ENCODE data around the gene PDE4C.
"Not testable (repeated sequence)": the region's sequence is repeated elsewhere in the genome, so short reads cannot be mapped to it uniquely, and the experiment has no call there.

PDE4C gene

DNA sequence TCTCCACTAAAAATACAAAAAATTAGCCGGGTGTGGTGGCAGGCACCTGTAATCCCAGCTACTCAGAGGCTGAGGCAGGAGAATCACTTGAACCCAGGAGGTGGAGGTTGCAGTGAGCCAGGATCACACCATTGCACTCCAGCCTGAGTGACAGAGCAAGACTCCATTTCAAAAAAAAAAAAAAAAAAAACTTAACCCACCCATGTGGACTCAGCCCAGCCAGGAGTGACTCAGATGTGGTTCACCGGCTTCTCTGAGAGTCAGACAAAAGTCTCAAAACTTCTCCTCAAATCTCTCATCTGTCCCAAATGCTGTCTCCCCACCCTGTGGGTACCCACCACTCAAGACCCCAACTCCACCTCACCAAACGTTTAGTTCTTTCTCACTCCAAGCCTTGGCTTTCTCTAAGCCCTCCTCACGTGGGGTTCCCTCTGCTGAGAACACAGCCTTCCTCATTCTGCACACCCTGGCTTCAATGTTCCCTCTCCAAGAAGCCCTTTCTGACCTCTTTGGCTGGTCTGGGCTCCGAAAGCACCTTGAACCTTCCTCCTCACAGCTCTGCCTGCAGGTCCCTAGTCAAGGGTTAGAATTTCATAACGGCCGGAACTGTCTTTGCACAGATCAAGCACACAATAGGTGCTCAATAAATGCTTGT is 11.3 kb downstream of the PDE4C start:
- no peak for TF ChIP-seq TCF4 (CRISPR knock-in tag; IDR thresholded peaks at IDR 0.05; ENCODE audit: borderline replicate concordance)
- no peak for TF ChIP-seq TOX (CRISPR knock-in tag; IDR thresholded peaks at IDR 0.05; ENCODE audit: borderline replicate concordance)
- no peak for TF ChIP-seq ZNF70 (CRISPR knock-in tag; IDR thresholded peaks at IDR 0.05)
- no peak for TF ChIP-seq ZFP3 (CRISPR knock-in tag; IDR thresholded peaks at IDR 0.05)

DNA sequence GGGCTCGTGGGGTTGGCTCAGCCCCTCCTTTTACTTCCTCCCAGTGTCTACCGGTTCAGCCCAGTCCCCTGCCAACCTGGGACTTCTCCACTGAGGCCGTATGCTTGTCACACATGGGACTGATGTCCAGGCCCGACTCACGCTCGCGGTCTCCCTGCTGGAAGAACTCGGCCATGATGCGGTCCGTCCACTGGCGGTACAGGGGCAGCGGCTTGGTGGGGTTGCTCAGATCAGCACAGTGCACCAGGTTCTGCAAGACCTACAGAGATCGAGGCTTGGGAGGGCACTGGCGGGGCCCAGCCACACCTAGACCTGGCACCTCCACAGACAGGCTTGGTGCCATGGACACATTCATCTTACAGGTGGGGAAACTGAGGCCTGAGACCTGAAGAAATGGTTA is 14.6 kb downstream of the PDE4C start:
- TF ChIP-seq GLIS3 (CRISPR knock-in tag; IDR thresholded peaks at IDR 0.05) (no peak), ZFP30 (CRISPR knock-in tag; IDR thresholded peaks at IDR 0.05) (no peak), BACH2 (CRISPR knock-in tag; IDR thresholded peaks at IDR 0.05; ENCODE audit: borderline replicate concordance) (no peak), PPARA (CRISPR knock-in tag; IDR thresholded peaks at IDR 0.05; ENCODE audit: borderline replicate concordance) (no peak), ESRRG (CRISPR knock-in tag; IDR thresholded peaks at IDR 0.05) (no peak), RARB (CRISPR knock-in tag; IDR thresholded peaks at IDR 0.05) (no peak), ARNTL (CRISPR knock-in tag; IDR thresholded peaks at IDR 0.05; ENCODE audit: borderline replicate concordance, low read depth) (no peak)
- TF ChIP-seq, protein P1, sequence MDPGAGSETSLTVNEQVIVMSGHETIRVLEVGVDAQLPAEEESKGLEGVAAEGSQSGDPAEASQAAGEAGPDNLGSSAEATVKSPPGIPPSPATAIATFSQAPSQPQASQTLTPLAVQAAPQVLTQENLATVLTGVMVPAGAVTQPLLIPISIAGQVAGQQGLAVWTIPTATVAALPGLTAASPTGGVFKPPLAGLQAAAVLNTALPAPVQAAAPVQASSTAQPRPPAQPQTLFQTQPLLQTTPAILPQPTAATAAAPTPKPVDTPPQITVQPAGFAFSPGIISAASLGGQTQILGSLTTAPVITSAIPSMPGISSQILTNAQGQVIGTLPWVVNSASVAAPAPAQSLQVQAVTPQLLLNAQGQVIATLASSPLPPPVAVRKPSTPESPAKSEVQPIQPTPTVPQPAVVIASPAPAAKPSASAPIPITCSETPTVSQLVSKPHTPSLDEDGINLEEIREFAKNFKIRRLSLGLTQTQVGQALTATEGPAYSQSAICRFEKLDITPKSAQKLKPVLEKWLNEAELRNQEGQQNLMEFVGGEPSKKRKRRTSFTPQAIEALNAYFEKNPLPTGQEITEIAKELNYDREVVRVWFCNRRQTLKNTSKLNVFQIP (CRISPR knock-in tag; IDR thresholded peaks at IDR 0.05; ENCODE audit: borderline replicate concordance, low read depth) = no peak
- TF ChIP-seq, protein P2, sequence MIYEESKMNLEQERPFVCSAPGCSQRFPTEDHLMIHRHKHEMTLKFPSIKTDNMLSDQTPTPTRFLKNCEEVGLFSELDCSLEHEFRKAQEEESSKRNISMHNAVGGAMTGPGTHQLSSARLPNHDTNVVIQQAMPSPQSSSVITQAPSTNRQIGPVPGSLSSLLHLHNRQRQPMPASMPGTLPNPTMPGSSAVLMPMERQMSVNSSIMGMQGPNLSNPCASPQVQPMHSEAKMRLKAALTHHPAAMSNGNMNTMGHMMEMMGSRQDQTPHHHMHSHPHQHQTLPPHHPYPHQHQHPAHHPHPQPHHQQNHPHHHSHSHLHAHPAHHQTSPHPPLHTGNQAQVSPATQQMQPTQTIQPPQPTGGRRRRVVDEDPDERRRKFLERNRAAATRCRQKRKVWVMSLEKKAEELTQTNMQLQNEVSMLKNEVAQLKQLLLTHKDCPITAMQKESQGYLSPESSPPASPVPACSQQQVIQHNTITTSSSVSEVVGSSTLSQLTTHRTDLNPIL (CRISPR knock-in tag; IDR thresholded peaks at IDR 0.05; ENCODE audit: low read depth) = no peak
- ATAC-seq = no peak

More for the DNA sequence above, 11.3 kb downstream of the PDE4C start:
- peak; percentile 56 for ATAC-seq

DNA sequence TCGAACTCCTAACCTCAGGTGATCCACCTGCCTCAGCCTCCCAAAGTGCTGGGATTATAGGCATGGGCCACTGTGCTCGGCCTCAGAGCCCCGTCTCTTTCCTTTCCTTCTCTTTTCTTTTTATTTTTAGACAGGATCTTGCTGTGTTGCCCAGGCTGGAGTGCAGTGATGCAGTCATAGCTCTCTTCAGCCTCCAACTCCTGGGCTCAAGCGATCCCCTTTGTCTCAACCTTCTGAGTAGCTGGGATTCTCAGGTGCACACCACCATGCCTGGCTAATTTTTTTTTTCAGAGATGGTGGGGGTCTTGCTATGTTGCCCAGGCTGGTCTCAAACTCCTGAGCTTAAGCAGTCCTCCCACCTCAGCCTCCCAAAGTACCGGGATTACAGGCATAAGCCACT is 16.3 kb downstream of the PDE4C start:
- not testable (repeated sequence) for ATAC-seq

DNA sequence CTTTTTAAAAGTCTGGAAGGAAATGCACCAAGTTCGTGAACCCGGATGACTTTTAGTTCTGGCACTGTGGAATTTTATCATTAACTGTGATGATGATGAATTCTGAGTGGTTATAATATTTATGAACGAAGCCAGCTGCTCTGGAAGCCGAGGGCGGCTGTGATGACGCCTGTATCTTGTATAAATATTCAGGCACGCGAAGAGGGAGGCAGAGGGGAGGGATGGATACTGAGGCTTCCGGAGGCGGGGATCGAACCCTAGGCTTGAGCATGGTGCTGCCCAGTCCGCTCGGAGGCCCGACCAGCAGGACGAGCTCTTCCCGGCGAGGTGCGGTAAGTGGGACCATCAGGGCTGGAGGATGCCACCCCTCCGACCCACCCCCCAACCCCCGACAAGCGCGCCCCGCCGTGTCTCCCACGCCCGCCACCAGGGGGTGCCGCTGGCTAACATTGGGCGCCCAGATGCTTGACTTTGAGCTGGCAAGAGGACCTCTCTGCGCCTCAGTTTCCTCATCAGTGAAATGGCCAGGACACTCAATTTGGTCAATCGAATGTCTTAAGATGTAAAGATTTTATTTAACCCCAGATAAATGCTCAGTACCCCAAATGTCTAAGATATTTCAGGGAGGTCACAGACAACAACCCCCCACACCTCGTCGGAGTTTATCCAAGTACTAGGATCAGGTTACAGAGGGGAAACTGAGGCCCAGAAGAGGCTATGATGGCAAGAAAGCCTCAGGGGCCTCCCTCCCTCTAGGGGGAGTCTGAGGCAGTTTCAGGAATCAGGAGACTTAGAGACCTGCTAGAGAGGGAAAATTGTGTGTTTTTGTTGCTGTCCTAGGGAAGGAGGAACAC is 17.9 kb downstream of the PDE4C start:
- TF ChIP-seq, protein P3, sequence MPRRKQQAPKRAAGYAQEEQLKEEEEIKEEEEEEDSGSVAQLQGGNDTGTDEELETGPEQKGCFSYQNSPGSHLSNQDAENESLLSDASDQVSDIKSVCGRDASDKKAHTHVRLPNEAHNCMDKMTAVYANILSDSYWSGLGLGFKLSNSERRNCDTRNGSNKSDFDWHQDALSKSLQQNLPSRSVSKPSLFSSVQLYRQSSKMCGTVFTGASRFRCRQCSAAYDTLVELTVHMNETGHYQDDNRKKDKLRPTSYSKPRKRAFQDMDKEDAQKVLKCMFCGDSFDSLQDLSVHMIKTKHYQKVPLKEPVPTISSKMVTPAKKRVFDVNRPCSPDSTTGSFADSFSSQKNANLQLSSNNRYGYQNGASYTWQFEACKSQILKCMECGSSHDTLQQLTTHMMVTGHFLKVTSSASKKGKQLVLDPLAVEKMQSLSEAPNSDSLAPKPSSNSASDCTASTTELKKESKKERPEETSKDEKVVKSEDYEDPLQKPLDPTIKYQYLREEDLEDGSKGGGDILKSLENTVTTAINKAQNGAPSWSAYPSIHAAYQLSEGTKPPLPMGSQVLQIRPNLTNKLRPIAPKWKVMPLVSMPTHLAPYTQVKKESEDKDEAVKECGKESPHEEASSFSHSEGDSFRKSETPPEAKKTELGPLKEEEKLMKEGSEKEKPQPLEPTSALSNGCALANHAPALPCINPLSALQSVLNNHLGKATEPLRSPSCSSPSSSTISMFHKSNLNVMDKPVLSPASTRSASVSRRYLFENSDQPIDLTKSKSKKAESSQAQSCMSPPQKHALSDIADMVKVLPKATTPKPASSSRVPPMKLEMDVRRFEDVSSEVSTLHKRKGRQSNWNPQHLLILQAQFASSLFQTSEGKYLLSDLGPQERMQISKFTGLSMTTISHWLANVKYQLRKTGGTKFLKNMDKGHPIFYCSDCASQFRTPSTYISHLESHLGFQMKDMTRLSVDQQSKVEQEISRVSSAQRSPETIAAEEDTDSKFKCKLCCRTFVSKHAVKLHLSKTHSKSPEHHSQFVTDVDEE (CRISPR knock-in tag; IDR thresholded peaks at IDR 0.05) = no peak
- TF ChIP-seq TOX (CRISPR knock-in tag; IDR thresholded peaks at IDR 0.05; ENCODE audit: borderline replicate concordance) = no peak
- no peak for TF ChIP-seq PPARA (CRISPR knock-in tag; IDR thresholded peaks at IDR 0.05; ENCODE audit: borderline replicate concordance)
- no peak for TF ChIP-seq RARB (CRISPR knock-in tag; IDR thresholded peaks at IDR 0.05)
- no peak for TF ChIP-seq TCF4 (CRISPR knock-in tag; IDR thresholded peaks at IDR 0.05; ENCODE audit: borderline replicate concordance)
- TF ChIP-seq, protein P4, sequence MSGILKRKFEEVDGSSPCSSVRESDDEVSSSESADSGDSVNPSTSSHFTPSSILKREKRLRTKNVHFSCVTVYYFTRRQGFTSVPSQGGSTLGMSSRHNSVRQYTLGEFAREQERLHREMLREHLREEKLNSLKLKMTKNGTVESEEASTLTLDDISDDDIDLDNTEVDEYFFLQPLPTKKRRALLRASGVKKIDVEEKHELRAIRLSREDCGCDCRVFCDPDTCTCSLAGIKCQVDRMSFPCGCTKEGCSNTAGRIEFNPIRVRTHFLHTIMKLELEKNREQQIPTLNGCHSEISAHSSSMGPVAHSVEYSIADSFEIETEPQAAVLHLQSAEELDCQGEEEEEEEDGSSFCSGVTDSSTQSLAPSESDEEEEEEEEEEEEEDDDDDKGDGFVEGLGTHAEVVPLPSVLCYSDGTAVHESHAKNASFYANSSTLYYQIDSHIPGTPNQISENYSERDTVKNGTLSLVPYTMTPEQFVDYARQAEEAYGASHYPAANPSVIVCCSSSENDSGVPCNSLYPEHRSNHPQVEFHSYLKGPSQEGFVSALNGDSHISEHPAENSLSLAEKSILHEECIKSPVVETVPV (CRISPR knock-in tag; IDR thresholded peaks at IDR 0.05) = no peak
- no peak for TF ChIP-seq ZC3H10 (CRISPR knock-in tag; IDR thresholded peaks at IDR 0.05)
- no peak for TF ChIP-seq ZNF565 (CRISPR knock-in tag; conservative IDR thresholded peaks at IDR 0.05; ENCODE audit: low read depth)
- TF ChIP-seq ESRRG (CRISPR knock-in tag; IDR thresholded peaks at IDR 0.05) = no peak
- TF ChIP-seq GLIS3 (CRISPR knock-in tag; IDR thresholded peaks at IDR 0.05) = no peak
- TF ChIP-seq ZNF8 (CRISPR knock-in tag; IDR thresholded peaks at IDR 0.05) = no peak
- no peak for TF ChIP-seq OSR1 (CRISPR knock-in tag; IDR thresholded peaks at IDR 0.05)
- TF ChIP-seq, protein P2 (CRISPR knock-in tag; IDR thresholded peaks at IDR 0.05; ENCODE audit: low read depth) = no peak
- no peak for TF ChIP-seq SNAI2 (CRISPR knock-in tag; IDR thresholded peaks at IDR 0.05)
- no peak for TF ChIP-seq ZFP30 (CRISPR knock-in tag; IDR thresholded peaks at IDR 0.05)
- TF ChIP-seq, protein P1 (CRISPR knock-in tag; IDR thresholded peaks at IDR 0.05; ENCODE audit: borderline replicate concordance, low read depth) = no peak
- no peak for TF ChIP-seq BACH2 (CRISPR knock-in tag; IDR thresholded peaks at IDR 0.05; ENCODE audit: borderline replicate concordance)
- ATAC-seq = no peak

Measured in SK-N-SH treated with all-trans-retinoic acid at 6 μM for 48 hours (cell line).